GM20000 (cell line): ENCODE results near the gene SLC6A7.

Experiments used
- DNase-seq: peaks from one replicate; pipeline ENCODE4 v3.0.0; 2012; ENCODE audit warnings: low spot score
- CTCF ChIP-seq: IDR thresholded peaks from 2 replicates; pipeline ENCODE4 v1.5.1; 2012; ENCODE audit warnings: mild to moderate bottlenecking, control low read depth; ENCODE audit errors: extremely low read depth, missing control alignments

The SLC6A7 gene

GRCh38 chr5:150184990-150185912 is 4.6 kb upstream of the SLC6A7 start:
- no peak for TF ChIP-seq CTCF
- no peak for DNase-seq

GRCh38 chr5:150186137-150186536 is 3.7 kb upstream of the SLC6A7 start:
- TF ChIP-seq CTCF: no peak
- no peak for DNase-seq

- TF ChIP-seq CTCF: no peak
These were observed 3.0 kb upstream of the SLC6A7 start for GRCh38 chr5:150186897-150187296.

GRCh38 chr5:150188146-150188842 is 1.6 kb upstream of the SLC6A7 start:
- no peak for DNase-seq
- TF ChIP-seq CTCF: no peak

More at GRCh38 chr5:150186897-150187296, 3.0 kb upstream of the SLC6A7 start:
- DNase-seq: no peak

GRCh38 chr5:150189326-150189725 is 536 bp upstream of the SLC6A7 start:
- no peak for DNase-seq
- no peak for TF ChIP-seq CTCF

GRCh38 chr5:150190503-150190979 is 679 bp downstream of the SLC6A7 start:
- no peak for TF ChIP-seq CTCF
- DNase-seq: no peak

- no peak for TF ChIP-seq CTCF
- DNase-seq: no peak
These were observed 1.1 kb downstream of the SLC6A7 start for GRCh38 chr5:150190987-150191386.
